Activated CD8-positive, alpha-beta memory T cell treated with anti-CD3 and anti-CD28 coated beads, Interleukin-2, amount 10 ng/mL, durations not matched to agents 7 days and 5 days (primary cell): ENCODE measurements around the gene PRPS2. TPM values are rescaled to one million over a fixed set of nuclear protein-coding genes. Genes with fewer than 3 reads are reported as not detected.

Experiments used
- ATAC-seq: fragments of 150-1000 bp; cut with Tn5 transposase; one replicate; pipeline ENCODE4 v1.10.0; 2021; ENCODE audit warnings: moderate library complexity
- CTCF ChIA-PET: fragments of 350-600 bp; sonication (Branson Sonifier 250); formaldehyde crosslinking; loops from one replicate; lab custom pipeline; 2021; ENCODE audit warnings: antibody characterized with exemption; lab: Charles Lee
- DNase-seq: peaks from one replicate; pipeline ENCODE4 v3.0.0-alpha.2; 2020
- H3K27ac Mint-ChIP-seq: one replicate; pipeline ENCODE4 v1.8.0; 2021; ENCODE audit warnings: mild to moderate bottlenecking, mixed read lengths
- H3K27me3 Mint-ChIP-seq: one replicate; pipeline ENCODE4 v1.8.0; 2021; ENCODE audit warnings: mixed read lengths
- H3K36me3 Mint-ChIP-seq: one replicate; pipeline ENCODE4 v1.8.0; 2021; ENCODE audit warnings: mild to moderate bottlenecking, mixed read lengths
- H3K4me1 Mint-ChIP-seq: one replicate; pipeline ENCODE4 v1.8.0; 2021; ENCODE audit warnings: mixed read lengths
- H3K4me3 Mint-ChIP-seq: one replicate; pipeline ENCODE4 v1.8.0; 2021; ENCODE audit warnings: mild to moderate bottlenecking, moderate library complexity, mixed read lengths
- H3K9me3 Mint-ChIP-seq: one replicate; pipeline ENCODE4 v1.8.0; 2022; ENCODE audit warnings: low read depth, mixed read lengths
- total RNA-seq, 2 experiments: library from RNA; stranded (reverse); gene quantifications; one replicate each; pipeline ENCODE4 v1.2.3, GENCODE V29; 2021

Gene PRPS2
- total RNA-seq, 2 experiments from 2014 or later = 72.8 to 77.8 TPM

DNA sequence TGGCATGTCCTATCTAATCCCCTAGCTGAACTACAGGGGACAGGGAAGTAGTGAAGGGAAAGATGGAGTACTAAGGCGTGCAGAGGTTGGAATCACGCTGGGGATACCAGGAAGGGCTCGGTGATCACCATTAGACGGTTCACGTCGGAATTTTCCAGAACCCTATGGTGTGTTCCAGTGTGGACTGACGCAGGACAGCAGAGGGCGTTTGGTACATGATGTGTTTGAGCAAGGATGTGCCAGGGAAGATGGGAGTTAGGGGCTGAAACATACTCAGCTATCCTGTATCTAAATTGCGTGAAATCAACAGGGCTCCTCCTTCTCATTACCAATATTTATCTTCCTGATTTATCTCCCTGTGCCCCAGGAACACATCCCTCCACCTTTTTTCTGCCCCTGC, 33.7 kb downstream of the PRPS2 start:
- Mint-ChIP-seq H3K4me1 (no peaks in the 10 kb centered on the region), H3K4me3 (no peak overlapping the region), H3K36me3 (peaks cover 32% of the 10 kb centered on the region), H3K27me3 (peaks cover 6% of the 10 kb centered on the region), H3K9me3 (no peaks in the 10 kb centered on the region), H3K27ac (no peak overlapping the region)
- ATAC-seq (no peak), DNase-seq (no peak)
- CTCF ChIA-PET = no interaction called here

DNA sequence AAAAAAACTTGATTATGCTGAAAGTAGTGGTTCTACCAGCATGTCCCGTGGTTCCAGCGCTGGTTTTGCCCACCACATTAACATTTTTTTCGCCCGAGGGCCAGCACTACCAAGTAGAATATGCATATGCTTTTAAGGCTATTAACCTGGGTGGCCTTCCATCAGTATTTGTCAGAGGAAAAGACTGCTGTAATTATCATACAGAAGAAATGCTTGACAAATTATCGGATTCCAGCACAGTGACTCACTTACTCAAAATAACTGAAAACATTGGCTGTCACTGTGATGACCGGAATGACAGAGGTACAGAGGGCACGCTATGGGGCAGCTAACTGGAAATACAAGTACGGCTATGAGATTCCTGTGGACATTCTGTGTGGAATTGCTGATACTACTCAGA, 34.6 kb downstream of the PRPS2 start:
- no peaks in the 10 kb centered on the region for H3K4me1 Mint-ChIP-seq
- H3K27ac Mint-ChIP-seq = no peak overlapping the region
- no peaks in the 10 kb centered on the region for H3K9me3 Mint-ChIP-seq
- peaks cover 6% of the 10 kb centered on the region for H3K27me3 Mint-ChIP-seq
- ATAC-seq = no peak
- CTCF ChIA-PET = no interaction called here
- no peak overlapping the region for H3K4me3 Mint-ChIP-seq
- DNase-seq = no peak
- H3K36me3 Mint-ChIP-seq = peaks cover 27% of the 10 kb centered on the region

DNA sequence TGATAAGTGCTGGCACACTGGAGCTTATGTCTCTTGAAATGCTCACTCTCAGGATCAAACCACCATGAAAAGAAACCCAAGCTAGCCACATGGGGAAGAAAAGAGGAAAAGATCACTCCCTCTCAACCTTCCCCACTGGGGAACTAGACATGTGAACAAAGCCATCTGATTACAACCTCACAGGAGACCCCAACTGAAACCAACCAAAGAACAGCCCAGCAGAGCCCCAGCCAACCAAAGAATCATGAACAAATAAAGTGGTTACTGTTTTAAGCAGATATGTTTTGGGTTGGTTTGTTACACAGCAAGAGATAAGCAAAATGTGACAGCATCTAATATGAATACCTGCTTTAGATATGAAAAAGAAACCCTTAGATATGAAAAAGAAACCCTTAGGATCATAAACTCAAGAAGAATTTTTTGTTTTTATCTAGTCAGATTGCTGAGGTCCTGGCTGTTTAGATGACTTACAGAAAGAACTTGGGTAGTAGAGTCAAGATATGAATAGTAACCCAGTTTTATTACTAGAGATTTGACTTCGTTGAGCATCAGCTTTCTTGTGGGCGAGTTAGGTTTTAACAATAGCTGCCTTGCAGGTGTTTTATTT, 52.0 kb downstream of the PRPS2 start:
- ATAC-seq (no peak), DNase-seq (no peak)
- CTCF ChIA-PET = interaction anchor here (1.0 to 1.2 kb wide), 3 partner anchors 29 to 58 kb away, joined by 3 read pairs; partner anchors contain the start of gene PRPS2
- H3K9me3 Mint-ChIP-seq = no peaks in the 10 kb centered on the region
- peaks cover 17% of the 10 kb centered on the region for H3K4me1 Mint-ChIP-seq
- no peak overlapping the region for H3K4me3 Mint-ChIP-seq
- no peaks in the 10 kb centered on the region for H3K27me3 Mint-ChIP-seq
- peak overlapping the region; percentile 85 for H3K27ac Mint-ChIP-seq
- H3K36me3 Mint-ChIP-seq = peaks cover 8% of the 10 kb centered on the region

DNA sequence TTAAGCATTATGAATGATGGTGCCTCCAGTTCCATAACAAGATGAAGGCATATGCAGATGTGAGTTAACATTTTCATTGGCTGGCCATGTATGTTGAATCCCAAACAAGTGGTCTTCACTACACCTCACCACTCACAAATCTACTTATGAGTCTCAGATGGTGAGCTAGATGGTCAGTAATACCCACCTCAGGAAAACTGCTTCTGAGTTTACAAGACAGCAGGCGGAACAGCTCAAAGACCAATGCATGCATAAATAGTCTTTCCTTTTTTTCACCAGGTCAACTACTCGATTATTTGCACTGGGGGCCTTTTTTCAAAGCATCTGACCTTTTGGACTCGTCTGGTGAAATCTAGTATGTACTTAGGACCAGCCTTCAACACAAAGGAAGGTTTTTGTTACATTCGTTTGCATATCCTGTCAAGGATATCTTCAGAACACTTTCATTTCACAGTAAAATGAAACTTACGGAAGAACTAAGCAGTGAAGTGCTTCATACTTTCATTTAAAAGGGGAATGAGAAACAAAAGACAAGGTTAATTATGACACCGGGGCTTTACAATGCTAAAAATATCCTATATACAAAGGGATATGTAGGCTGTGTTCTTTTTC, 52.6 kb downstream of the PRPS2 start:
- peak overlapping the region; percentile 23 for H3K4me3 Mint-ChIP-seq
- CTCF ChIA-PET = interaction anchor here (1.0 to 1.2 kb wide), 2 partner anchors 30 to 53 kb away, joined by 3 read pairs; partner anchors contain the start of gene PRPS2

DNA sequence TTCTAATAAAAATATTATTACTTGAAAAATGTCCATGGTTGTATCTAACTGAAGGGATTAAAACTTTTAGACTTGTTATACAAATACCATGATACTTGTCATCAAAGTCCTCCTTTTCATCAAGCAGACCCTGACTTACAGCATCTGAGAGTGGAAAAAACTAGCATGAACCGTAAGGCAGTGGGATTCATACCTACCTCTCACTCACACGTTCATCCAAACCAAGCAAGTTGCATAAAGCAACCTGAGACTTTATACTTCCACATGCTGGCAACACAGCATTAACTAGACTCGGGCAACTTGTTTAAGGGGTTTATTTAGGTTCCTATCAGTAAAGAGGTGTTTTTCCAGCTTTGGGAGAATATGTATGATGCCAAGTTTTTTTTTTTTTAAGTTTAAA, 53.1 kb downstream of the PRPS2 start:
- H3K36me3 Mint-ChIP-seq = peaks cover 8% of the 10 kb centered on the region

More for the DNA sequence above, 52.6 kb downstream of the PRPS2 start:
- Mint-ChIP-seq H3K36me3 (peaks cover 8% of the 10 kb centered on the region), H3K4me1 (peaks cover 17% of the 10 kb centered on the region), H3K27ac (peak overlapping the region; percentile 85), H3K27me3 (no peaks in the 10 kb centered on the region), H3K9me3 (no peaks in the 10 kb centered on the region)
- DNase-seq (no peak), ATAC-seq (peak; percentile 64)

DNA sequence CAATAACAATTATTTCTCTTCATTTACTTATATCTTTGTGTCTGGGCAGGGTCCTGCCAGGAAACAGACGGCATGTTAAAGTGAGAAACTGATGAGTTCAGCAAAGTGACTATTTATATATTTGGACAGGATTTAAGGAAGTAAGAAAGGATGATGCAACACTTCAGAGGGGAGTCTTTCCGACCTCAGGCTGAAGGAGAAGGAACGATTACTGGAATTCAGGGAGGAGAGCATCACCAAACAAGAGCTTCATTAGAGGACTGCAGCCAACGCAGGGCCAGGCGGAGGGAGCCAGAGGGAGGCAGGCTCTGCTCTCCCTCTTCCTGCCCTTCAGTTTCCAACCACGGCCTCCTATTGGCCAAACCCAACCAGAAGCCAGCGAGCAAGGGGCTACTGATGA, 74.1 kb downstream of the PRPS2 start:
- H3K9me3 Mint-ChIP-seq = no peaks in the 10 kb centered on the region
- H3K36me3 Mint-ChIP-seq = no peaks in the 10 kb centered on the region
- H3K27ac Mint-ChIP-seq = no peak overlapping the region
- H3K27me3 Mint-ChIP-seq = no peaks in the 10 kb centered on the region
- no peak for ATAC-seq
- H3K4me1 Mint-ChIP-seq = peaks cover 2% of the 10 kb centered on the region
- CTCF ChIA-PET = no interaction called here
- no peak overlapping the region for H3K4me3 Mint-ChIP-seq
- DNase-seq = no peak

More for the DNA sequence above, 53.1 kb downstream of the PRPS2 start:
- Mint-ChIP-seq H3K27me3 (no peaks in the 10 kb centered on the region), H3K4me3 (no peak overlapping the region), H3K27ac (peak overlapping the region; percentile 85), H3K4me1 (peaks cover 17% of the 10 kb centered on the region), H3K9me3 (no peaks in the 10 kb centered on the region)
- CTCF ChIA-PET = interaction anchor here (1.2 kb wide), 1 partner anchor 30 kb away, joined by 3 read pairs; no protein-coding TSS in a partner anchor
- no peak for ATAC-seq
- DNase-seq = no peak

DNA sequence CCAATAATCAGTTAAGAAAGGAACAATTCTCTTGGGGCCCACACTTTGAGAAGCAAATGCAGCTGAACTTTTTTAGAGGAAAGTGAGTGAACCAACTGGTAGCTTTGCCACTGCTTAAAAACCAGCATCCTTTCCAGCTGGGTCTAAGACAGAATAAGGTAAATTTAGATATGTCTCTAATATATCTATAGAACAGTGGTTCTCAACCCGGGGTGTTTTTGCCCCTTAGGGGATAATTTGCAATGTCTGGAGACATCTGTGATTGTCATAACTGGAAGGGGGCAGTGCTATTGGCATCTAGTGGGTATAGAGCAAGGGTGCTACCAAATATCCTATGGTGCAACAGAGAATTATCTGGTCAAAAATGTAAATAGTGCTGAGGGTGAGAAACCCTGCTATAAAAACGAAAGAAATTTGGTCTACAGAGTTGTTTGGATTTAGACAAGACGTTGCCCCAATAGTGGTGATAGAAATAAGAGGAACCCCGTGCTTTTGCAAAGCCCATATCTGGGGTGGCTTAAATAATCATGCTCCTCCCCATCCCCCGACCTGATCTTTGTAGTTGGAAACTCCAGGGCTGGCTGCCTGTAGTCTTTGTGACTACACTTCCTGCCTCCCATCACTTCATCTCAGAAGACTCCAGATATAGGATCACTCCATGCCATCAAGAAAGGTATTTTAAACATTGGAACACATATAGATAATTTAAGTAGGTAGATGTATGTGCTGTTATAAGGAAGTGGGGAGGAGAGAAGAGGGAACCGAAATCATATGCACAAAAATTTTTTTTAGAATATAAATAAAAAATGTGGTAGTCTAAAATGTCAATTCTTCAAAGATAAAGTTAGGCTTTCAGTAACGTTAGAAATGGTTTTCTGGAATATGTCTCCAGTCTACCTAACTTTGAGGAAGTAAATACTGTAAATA, 75.5 kb downstream of the PRPS2 start, which contains the start of gene TLR7:
TLR7 (plus strand) TSS at position 622 of the 927 bp plus-strand sequence. CDS start 507 bp downstream, outside the sequence.
- Mint-ChIP-seq H3K36me3 (no peaks in the 10 kb centered on the region), H3K9me3 (no peaks in the 10 kb centered on the region), H3K4me3 (no peak within 1 kb of the TSS), H3K27me3 (no peaks in the 10 kb centered on the region), H3K4me1 (peaks cover 2% of the 10 kb centered on the region), H3K27ac (no peak within 1 kb of the TSS)
- ATAC-seq (no peak), DNase-seq (no peak)
- CTCF ChIA-PET = no interaction called here

DNA sequence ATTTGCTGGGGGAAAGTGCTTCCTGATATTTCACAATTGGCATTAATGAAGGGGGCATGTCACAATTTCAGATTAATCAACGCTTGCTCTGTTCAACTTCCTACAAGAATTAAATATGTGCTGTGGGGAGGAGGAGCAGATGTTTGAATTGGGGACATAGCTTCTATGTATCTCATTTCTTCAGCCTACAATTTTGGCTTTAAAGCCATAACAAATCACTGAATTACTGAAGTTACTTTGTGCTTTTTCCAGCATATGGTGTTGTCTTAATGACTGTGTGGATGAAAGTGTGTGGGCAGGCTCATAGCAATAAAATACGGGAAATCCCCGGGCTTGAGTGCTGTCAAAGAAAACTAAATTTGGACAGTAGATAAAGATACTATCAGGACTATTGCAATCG, 76.5 kb downstream of the PRPS2 start:
- CTCF ChIA-PET = no interaction called here
- ATAC-seq = no peak
- no peaks in the 10 kb centered on the region for H3K9me3 Mint-ChIP-seq

DNA sequence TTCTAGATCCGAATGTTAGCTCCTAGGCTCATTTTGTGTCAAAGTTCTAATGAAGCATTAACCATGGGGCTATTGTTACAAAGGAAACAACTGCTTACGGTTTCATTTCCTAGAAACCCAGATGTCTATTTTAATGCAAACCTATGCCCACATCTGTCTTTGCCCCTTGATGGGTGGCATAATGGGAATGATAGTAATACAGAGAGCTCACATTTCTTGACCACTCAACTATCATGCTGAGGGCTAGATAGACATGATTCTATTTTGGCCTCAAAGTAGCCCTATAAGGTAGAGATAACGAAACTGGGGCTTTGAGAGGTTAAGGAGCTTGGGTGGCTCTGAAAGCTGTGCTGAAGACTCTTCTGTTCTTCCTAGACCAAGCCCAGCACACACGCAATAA, 77.5 kb downstream of the PRPS2 start:
- CTCF ChIA-PET = no interaction called here
- H3K27ac Mint-ChIP-seq = no peak overlapping the region
- H3K27me3 Mint-ChIP-seq = no peaks in the 10 kb centered on the region
- H3K9me3 Mint-ChIP-seq = no peaks in the 10 kb centered on the region
- H3K4me1 Mint-ChIP-seq = peaks cover 2% of the 10 kb centered on the region
- no peaks in the 10 kb centered on the region for H3K36me3 Mint-ChIP-seq
- ATAC-seq (no peak), DNase-seq (no peak)
- no peak overlapping the region for H3K4me3 Mint-ChIP-seq

More for the DNA sequence above, 76.5 kb downstream of the PRPS2 start:
- Mint-ChIP-seq H3K4me1 (peaks cover 2% of the 10 kb centered on the region), H3K27ac (no peak overlapping the region), H3K4me3 (no peak overlapping the region), H3K27me3 (no peaks in the 10 kb centered on the region), H3K36me3 (no peaks in the 10 kb centered on the region)
- DNase-seq = no peak

DNA sequence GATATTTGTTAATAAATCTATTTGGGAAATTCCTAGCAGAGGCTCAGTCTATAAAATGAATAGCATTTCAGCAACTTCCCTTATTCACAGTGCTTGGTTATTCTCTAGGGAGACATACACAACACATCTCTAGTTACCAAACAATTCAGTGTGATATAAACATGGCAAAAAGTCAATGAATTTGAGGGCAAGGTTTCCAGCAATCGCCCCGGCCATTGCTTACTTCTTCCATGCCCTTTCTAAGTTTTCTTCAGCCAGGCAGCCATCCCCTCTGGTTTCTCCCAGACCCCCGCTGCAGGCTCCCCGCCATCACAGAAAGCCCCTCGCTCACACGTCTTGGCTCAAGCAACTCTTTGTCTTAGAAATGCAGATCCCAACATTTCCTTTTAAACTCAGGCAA, 80.0 kb downstream of the PRPS2 start:
- CTCF ChIA-PET = no interaction called here
- no peak for DNase-seq
- Mint-ChIP-seq H3K36me3 (no peaks in the 10 kb centered on the region), H3K4me3 (no peak overlapping the region), H3K27me3 (no peaks in the 10 kb centered on the region), H3K9me3 (no peaks in the 10 kb centered on the region), H3K4me1 (peaks cover 2% of the 10 kb centered on the region), H3K27ac (no peak overlapping the region)
- no peak for ATAC-seq

DNA sequence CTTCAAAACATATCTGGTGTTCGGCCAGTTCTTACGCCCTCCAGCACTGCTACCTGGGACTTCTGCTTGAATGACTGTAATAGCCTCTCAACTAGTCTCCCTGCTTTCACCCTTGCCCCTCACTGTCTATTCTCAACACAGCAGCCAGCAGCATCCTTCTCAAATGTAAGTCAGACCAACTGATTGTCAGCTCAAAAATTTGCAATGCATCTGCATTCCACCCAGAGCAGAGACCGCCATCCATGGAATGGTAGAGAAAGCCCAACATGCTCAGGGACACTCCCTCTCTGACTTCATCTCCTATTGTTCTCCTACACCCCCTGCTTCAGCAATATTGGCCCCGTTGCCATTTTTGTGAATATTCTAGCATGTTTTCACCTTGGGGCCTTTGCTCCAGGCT, 81.5 kb downstream of the PRPS2 start:
- Mint-ChIP-seq H3K27me3 (no peaks in the 10 kb centered on the region), H3K9me3 (no peaks in the 10 kb centered on the region), H3K4me1 (no peaks in the 10 kb centered on the region), H3K27ac (no peak overlapping the region), H3K36me3 (no peaks in the 10 kb centered on the region), H3K4me3 (no peak overlapping the region)
- DNase-seq (no peak), ATAC-seq (no peak)
- CTCF ChIA-PET = no interaction called here
